Mesendoderm (in vitro differentiated cells): ENCODE measurements around the gene RBCK1.
"Not testable (repeated sequence)": the region's sequence is repeated elsewhere in the genome, so short reads cannot be mapped to it uniquely, and the experiment has no call there.

Source experiments
- DNase-seq: peaks from one replicate; pipeline ENCODE4 v3.0.0; 2013
- H2AK5ac ChIP-seq: 2 replicates; pipeline ENCODE4 v1.6.1; 2013; ENCODE audit warnings: low read length, inconsistent platforms
- H2BK120ac ChIP-seq: 2 replicates; pipeline ENCODE4 v1.6.1; 2013; ENCODE audit warnings: low read depth, mild to moderate bottlenecking, low read length, moderate library complexity, mixed read lengths
- H2BK15ac ChIP-seq: replicated peaks from 2 replicates; pipeline ENCODE4 v1.6.1; 2013; ENCODE audit warnings: low read depth, mild to moderate bottlenecking, moderate library complexity
- H2BK5ac ChIP-seq: 2 replicates; pipeline ENCODE4 v1.6.1; 2013; ENCODE audit warnings: low read length, inconsistent platforms
- H3K18ac ChIP-seq: 2 replicates; pipeline ENCODE4 v1.6.1; 2013; ENCODE audit warnings: mild to moderate bottlenecking, low read length, mixed read lengths
- H3K23ac ChIP-seq: one replicate; pipeline ENCODE4 v1.6.1; 2013; ENCODE audit warnings: low read length
- H3K27ac ChIP-seq: 2 replicates; pipeline ENCODE4 v1.5.1; 2013; ENCODE audit warnings: low read depth, mild to moderate bottlenecking, inconsistent platforms, low read length, moderate library complexity
- H3K27me3 ChIP-seq: 2 replicates; pipeline ENCODE4 v1.6.1; 2013; ENCODE audit warnings: low read length, control low read depth, mild to moderate bottlenecking, inconsistent platforms; ENCODE audit not compliant: insufficient read depth, poor library complexity
- H3K36me3 ChIP-seq: 2 replicates; pipeline ENCODE4 v1.6.1; 2013; ENCODE audit warnings: low read length, inconsistent platforms; ENCODE audit not compliant: control insufficient read depth, insufficient read depth
- H3K4ac ChIP-seq: one replicate; pipeline ENCODE4 v1.6.1; 2013; ENCODE audit warnings: low read depth, mild to moderate bottlenecking, low read length, moderate library complexity
- H3K4me1 ChIP-seq: 2 replicates; pipeline ENCODE4 v1.6.1; 2013; ENCODE audit warnings: low read depth, low read length, inconsistent platforms; ENCODE audit not compliant: control insufficient read depth
- H3K4me2 ChIP-seq: 2 replicates; pipeline ENCODE4 v1.6.1; 2013; ENCODE audit warnings: low read length
- H3K4me3 ChIP-seq: 2 replicates; pipeline ENCODE4 v1.5.1; 2013; ENCODE audit warnings: mild to moderate bottlenecking, low read length
- H3K56ac ChIP-seq: one replicate; pipeline ENCODE4 v1.6.1; 2013; ENCODE audit warnings: low read length
- H3K79me1 ChIP-seq: 2 replicates; pipeline ENCODE4 v1.6.1; 2013; ENCODE audit warnings: low read length, inconsistent platforms
- H3K79me2 ChIP-seq: 2 replicates; pipeline ENCODE4 v1.6.1; 2013; ENCODE audit warnings: mild to moderate bottlenecking, low read length; ENCODE audit not compliant: control insufficient read depth, insufficient read depth
- H3K9ac ChIP-seq: 2 replicates; pipeline ENCODE4 v1.6.1; 2013; ENCODE audit warnings: low read length, inconsistent platforms
- H4K5ac ChIP-seq: one replicate; pipeline ENCODE4 v1.6.1; 2013; ENCODE audit warnings: low read length
- H4K8ac ChIP-seq: one replicate; pipeline ENCODE4 v1.6.1; 2013; ENCODE audit warnings: low read depth, mild to moderate bottlenecking, control low read depth, low read length, moderate library complexity
- WGBS: extraction: QIAGEN DNeasy Blood & Tissue Kit; methylation state at CpG from one replicate; pipeline ENCODE4 v1.1.7; 2013; ENCODE audit warnings: low lambda C conversion rate, missing lambda C conversion rate; ENCODE audit not compliant: insufficient coverage; ENCODE audit errors: extremely low coverage; 5-methylcytosine and 5-hydroxymethylcytosine counted together

The RBCK1 gene

GRCh38 chr20:370151-370600, 37.9 kb upstream of the RBCK1 start:
- Histone ChIP-seq H2BK15ac (no peak overlapping the region), H3K23ac (no peak overlapping the region), H3K36me3 (no peaks in the 10 kb centered on the region), H2AK5ac (no peak overlapping the region), H3K18ac (no peak overlapping the region), H3K56ac (no peak overlapping the region), H3K27me3 (no peaks in the 10 kb centered on the region), H3K79me2 (no peaks in the 10 kb centered on the region), H3K4ac (no peak overlapping the region), H2BK5ac (no peak overlapping the region), H3K4me2 (no peak overlapping the region), H3K27ac (no peak overlapping the region), H3K4me1 (no peaks in the 10 kb centered on the region), H3K4me3 (no peak overlapping the region), H4K5ac (no peak overlapping the region), H4K8ac (no peak overlapping the region), H2BK120ac (no peak overlapping the region), H3K9ac (no peak overlapping the region), H3K79me1 (no peaks in the 10 kb centered on the region)
- DNase-seq = no peak
- WGBS = no CpG with 5 or more reads among the region's 7 CpGs

GRCh38 chr20:370977-371754, 36.9 kb upstream of the RBCK1 start:
- no peaks in the 10 kb centered on the region for H3K27me3 ChIP-seq
- no peak overlapping the region for H3K4ac ChIP-seq
- no peak overlapping the region for H3K18ac ChIP-seq
- H3K27ac ChIP-seq = no peak overlapping the region
- H4K5ac ChIP-seq = no peak overlapping the region
- no peak overlapping the region for H3K9ac ChIP-seq
- H3K36me3 ChIP-seq = no peaks in the 10 kb centered on the region
- DNase-seq = no peak
- H3K79me2 ChIP-seq = no peaks in the 10 kb centered on the region
- H3K4me1 ChIP-seq = no peaks in the 10 kb centered on the region
- H4K8ac ChIP-seq = no peak overlapping the region
- no peak overlapping the region for H3K4me3 ChIP-seq
- H2BK120ac ChIP-seq = no peak overlapping the region
- H3K79me1 ChIP-seq = no peaks in the 10 kb centered on the region
- H3K23ac ChIP-seq = no peak overlapping the region
- no CpG with 5 or more reads among the region's 7 CpGs for WGBS
- H2BK5ac ChIP-seq = no peak overlapping the region
- no peak overlapping the region for H3K56ac ChIP-seq
- no peak overlapping the region for H3K4me2 ChIP-seq
- no peak overlapping the region for H2BK15ac ChIP-seq
- no peak overlapping the region for H2AK5ac ChIP-seq

GRCh38 chr20:371755-372542, 36.1 kb upstream of the RBCK1 start:
- Histone ChIP-seq H3K27ac (no peak overlapping the region), H3K9ac (no peak overlapping the region), H3K27me3 (no peaks in the 10 kb centered on the region), H4K8ac (no peak overlapping the region), H3K23ac (no peak overlapping the region), H3K79me1 (no peaks in the 10 kb centered on the region), H2AK5ac (no peak overlapping the region), H4K5ac (no peak overlapping the region), H3K4me3 (no peak overlapping the region), H3K4me1 (no peaks in the 10 kb centered on the region), H3K79me2 (no peaks in the 10 kb centered on the region), H2BK15ac (no peak overlapping the region), H3K56ac (peak overlapping the region; percentile 61), H3K18ac (no peak overlapping the region), H2BK120ac (no peak overlapping the region), H3K36me3 (no peaks in the 10 kb centered on the region), H3K4me2 (no peak overlapping the region), H3K4ac (no peak overlapping the region), H2BK5ac (no peak overlapping the region)
- no CpG with 5 or more reads among the region's 10 CpGs for WGBS
- peak; percentile 69 for DNase-seq

GRCh38 chr20:372543-373082, 35.5 kb upstream of the RBCK1 start:
- not testable (repeated sequence) for H3K4ac ChIP-seq, H3K4me3 ChIP-seq, H3K18ac ChIP-seq, DNase-seq, H3K9ac ChIP-seq, H2AK5ac ChIP-seq, H2BK5ac ChIP-seq, H2BK15ac ChIP-seq, H4K5ac ChIP-seq, H3K79me1 ChIP-seq, H3K23ac ChIP-seq, H4K8ac ChIP-seq, H3K4me2 ChIP-seq, H3K36me3 ChIP-seq, H3K4me1 ChIP-seq, H2BK120ac ChIP-seq, H3K27me3 ChIP-seq, H3K79me2 ChIP-seq, H3K27ac ChIP-seq
- H3K56ac ChIP-seq = peak overlapping the region; percentile 25
- WGBS = no CpG with 5 or more reads among the region's 11 CpGs

GRCh38 chr20:373171-373890, 34.8 kb upstream of the RBCK1 start:
- Histone ChIP-seq H3K27ac (no peak overlapping the region), H3K79me2 (no peaks in the 10 kb centered on the region), H3K9ac (no peak overlapping the region), H2AK5ac (no peak overlapping the region), H3K4me3 (no peak overlapping the region), H3K79me1 (no peaks in the 10 kb centered on the region), H3K18ac (no peak overlapping the region), H3K4ac (no peak overlapping the region), H3K23ac (no peak overlapping the region), H2BK15ac (no peak overlapping the region), H3K56ac (peak overlapping the region; percentile 25), H3K27me3 (no peaks in the 10 kb centered on the region), H3K36me3 (no peaks in the 10 kb centered on the region), H4K5ac (no peak overlapping the region), H3K4me1 (no peaks in the 10 kb centered on the region), H3K4me2 (no peak overlapping the region), H2BK120ac (no peak overlapping the region), H4K8ac (no peak overlapping the region), H2BK5ac (no peak overlapping the region)
- peak; percentile 94 for DNase-seq
- no CpG with 5 or more reads among the region's 9 CpGs for WGBS
